ENCODE results near the gene KLRC4. TPM values are rescaled to one million over a fixed set of nuclear protein-coding genes. Genes with fewer than 3 reads are reported as not detected.

Gene KLRC4
- polyA plus RNA-seq, 3 donors = not detected

GRCh38 chr12:10454531-10454930, 45.0 kb upstream of the KLRC4 start:
- Mint-ChIP-seq H3K27me3 (ENCODE audit: low read depth in 3 of 3) (peaks cover 0 to 2% (median 0%) of the 10 kb centered on the region in 3 donors), H3K4me1 (no peaks in the 10 kb centered on the region), H3K4me3 (no peak overlapping the region), H3K9me3 (peaks cover 14 to 33% (median 22%) of the 10 kb centered on the region in 7 donors), H3K36me3 (no peaks in the 10 kb centered on the region), H3K27ac (no peak overlapping the region)
- Histone ChIP-seq H3K79me2 (ENCODE audit: insufficient read depth, low read length) (no peaks in the 10 kb centered on the region), H3K4me1 (ENCODE audit: control insufficient read depth in 1 of 2, insufficient read depth in 2 of 2, low read length in 2 of 2) (no peaks in the 10 kb centered on the region), H4K20me1 (ENCODE audit: insufficient read depth, low read length) (no peaks in the 10 kb centered on the region), H3K4me3 (replicated peaks in 1 of 3; ENCODE audit: low read depth in 2 of 3, low read length in 3 of 3) (no peak overlapping the region), H3K27ac (ENCODE audit: low read depth in 1 of 2, low read length in 2 of 2) (no peak overlapping the region), H2AFZ (ENCODE audit: insufficient read depth, low read depth, low read length, poor library complexity, severe bottlenecking) (no peak overlapping the region), H3K27me3 (ENCODE audit: control insufficient read depth in 2 of 2, insufficient read depth in 2 of 2, low read length in 2 of 2) (no peaks in the 10 kb centered on the region), H3K36me3 (replicated peaks in 1 of 2; ENCODE audit: control insufficient read depth in 1 of 2, insufficient read depth in 2 of 2, low read length in 2 of 2) (no peaks in the 10 kb centered on the region), H3K9ac (ENCODE audit: insufficient read depth, low read length, poor library complexity, severe bottlenecking) (no peak overlapping the region), H3K9me3 (replicated peaks in 1 of 2; ENCODE audit: control insufficient read depth in 1 of 2, insufficient read depth in 1 of 2, low read length in 2 of 2) (peaks cover 17% of the 10 kb centered on the region in 2 donors), H3K4me2 (replicated peaks; ENCODE audit: extremely low read depth, low read length, poor library complexity, severe bottlenecking) (no peak overlapping the region)
- 100% methylated on average over 1 of the region's 1 CpG for WGBS (ENCODE audit: insufficient coverage)
- intact Hi-C loops (cut with micrococcal nuclease) = no loop called here
- DNase-seq = no peak
- TF ChIP-seq, protein P1, sequence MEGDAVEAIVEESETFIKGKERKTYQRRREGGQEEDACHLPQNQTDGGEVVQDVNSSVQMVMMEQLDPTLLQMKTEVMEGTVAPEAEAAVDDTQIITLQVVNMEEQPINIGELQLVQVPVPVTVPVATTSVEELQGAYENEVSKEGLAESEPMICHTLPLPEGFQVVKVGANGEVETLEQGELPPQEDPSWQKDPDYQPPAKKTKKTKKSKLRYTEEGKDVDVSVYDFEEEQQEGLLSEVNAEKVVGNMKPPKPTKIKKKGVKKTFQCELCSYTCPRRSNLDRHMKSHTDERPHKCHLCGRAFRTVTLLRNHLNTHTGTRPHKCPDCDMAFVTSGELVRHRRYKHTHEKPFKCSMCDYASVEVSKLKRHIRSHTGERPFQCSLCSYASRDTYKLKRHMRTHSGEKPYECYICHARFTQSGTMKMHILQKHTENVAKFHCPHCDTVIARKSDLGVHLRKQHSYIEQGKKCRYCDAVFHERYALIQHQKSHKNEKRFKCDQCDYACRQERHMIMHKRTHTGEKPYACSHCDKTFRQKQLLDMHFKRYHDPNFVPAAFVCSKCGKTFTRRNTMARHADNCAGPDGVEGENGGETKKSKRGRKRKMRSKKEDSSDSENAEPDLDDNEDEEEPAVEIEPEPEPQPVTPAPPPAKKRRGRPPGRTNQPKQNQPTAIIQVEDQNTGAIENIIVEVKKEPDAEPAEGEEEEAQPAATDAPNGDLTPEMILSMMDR (IDR thresholded peaks at IDR 0.05) = no peak

- Histone ChIP-seq H2AFZ (ENCODE audit: insufficient read depth, low read depth, low read length, poor library complexity, severe bottlenecking) (no peak within 1 kb of the TSS), H3K9ac (ENCODE audit: insufficient read depth, low read length, poor library complexity, severe bottlenecking) (no peak within 1 kb of the TSS), H3K27me3 (ENCODE audit: control insufficient read depth in 2 of 2, insufficient read depth in 2 of 2, low read length in 2 of 2) (no peaks in the 10 kb centered on the region), H3K4me2 (replicated peaks; ENCODE audit: extremely low read depth, low read length, poor library complexity, severe bottlenecking) (no peak within 1 kb of the TSS), H4K20me1 (ENCODE audit: insufficient read depth, low read length) (no peaks in the 10 kb centered on the region), H3K4me1 (ENCODE audit: control insufficient read depth in 1 of 2, insufficient read depth in 2 of 2, low read length in 2 of 2) (no peaks in the 10 kb centered on the region), H3K27ac (ENCODE audit: low read depth in 1 of 2, low read length in 2 of 2) (no peak within 1 kb of the TSS), H3K79me2 (ENCODE audit: insufficient read depth, low read length) (no peaks in the 10 kb centered on the region), H3K9me3 (replicated peaks in 1 of 2; ENCODE audit: control insufficient read depth in 1 of 2, insufficient read depth in 1 of 2, low read length in 2 of 2) (peaks cover 17% of the 10 kb centered on the region in 2 donors), H3K4me3 (replicated peaks in 1 of 3; ENCODE audit: low read depth in 2 of 3, low read length in 3 of 3) (no peak within 1 kb of the TSS), H3K36me3 (replicated peaks in 1 of 2; ENCODE audit: control insufficient read depth in 1 of 2, insufficient read depth in 2 of 2, low read length in 2 of 2) (no peaks in the 10 kb centered on the region)
- WGBS (ENCODE audit: insufficient coverage) = no CpG with 5 or more reads among the region's 2 CpGs
- intact Hi-C loops (cut with micrococcal nuclease) = no loop called here
- no peak for DNase-seq
- no peaks in the 10 kb centered on the region for H3K4me1 Mint-ChIP-seq
- H3K9me3 Mint-ChIP-seq = peaks cover 14 to 32% (median 20%) of the 10 kb centered on the region in 7 donors
- no peaks in the 10 kb centered on the region for H3K36me3 Mint-ChIP-seq
- H3K27me3 Mint-ChIP-seq (ENCODE audit: low read depth in 3 of 3) = peaks cover 0 to 6% (median 0%) of the 10 kb centered on the region in 3 donors
- H3K4me3 Mint-ChIP-seq = no peak within 1 kb of the TSS
- TF ChIP-seq, protein P1 (IDR thresholded peaks at IDR 0.05) = no peak
- no peak within 1 kb of the TSS for H3K27ac Mint-ChIP-seq
Observed at GRCh38 chr12:10453156-10453555, 43.6 kb upstream of the KLRC4 start, which contains the start of gene KLRC1. Gene KLRC1, minus strand, starts transcription at chr12:10453377. Its CDS starts 2,221 bp downstream, at chr12:10451156.
